Trophoblast cell (in vitro differentiated cells and primary cell): ENCODE results near the gene FBP1.

Source experiments
- DNase-seq, 2 donors: peaks; one replicate each; pipeline ENCODE4 v3.0.0-alpha.2; 2016
- H2AFZ ChIP-seq: 2 replicates; pipeline ENCODE4 v1.6.1; 2013; ENCODE audit warnings: low read length, moderate library complexity, mild to moderate bottlenecking; ENCODE audit not compliant: insufficient read depth, poor library complexity
- H2AK5ac ChIP-seq: 2 replicates; pipeline ENCODE4 v1.6.1; 2013; ENCODE audit warnings: mild to moderate bottlenecking, low read length
- H2BK120ac ChIP-seq: 2 replicates; pipeline ENCODE4 v1.6.1; 2013; ENCODE audit warnings: low read length, mild to moderate bottlenecking, moderate library complexity; ENCODE audit not compliant: insufficient read depth, poor library complexity
- H2BK12ac ChIP-seq: 2 replicates; pipeline ENCODE4 v1.6.1; 2013; ENCODE audit warnings: mild to moderate bottlenecking, low read length, moderate library complexity
- H2BK5ac ChIP-seq: 2 replicates; pipeline ENCODE4 v1.6.1; 2013; ENCODE audit warnings: low read length, low read depth, moderate library complexity, mild to moderate bottlenecking; ENCODE audit not compliant: poor library complexity
- H3K14ac ChIP-seq: 2 replicates; pipeline ENCODE4 v1.6.1; 2013; ENCODE audit warnings: mild to moderate bottlenecking, low read length
- H3K18ac ChIP-seq: 2 replicates; pipeline ENCODE4 v1.6.1; 2013; ENCODE audit warnings: mild to moderate bottlenecking, low read length
- H3K23ac ChIP-seq: 2 replicates; pipeline ENCODE4 v1.6.1; 2013; ENCODE audit warnings: low read length
- H3K27ac ChIP-seq: 2 replicates; pipeline ENCODE4 v1.5.1; 2013; ENCODE audit warnings: low read depth, mild to moderate bottlenecking, inconsistent platforms, low read length, moderate library complexity
- H3K27me3 ChIP-seq: 2 replicates; pipeline ENCODE4 v1.6.1; 2013; ENCODE audit warnings: inconsistent platforms, mild to moderate bottlenecking, low read length, moderate library complexity; ENCODE audit not compliant: insufficient read depth
- H3K36me3 ChIP-seq, 2 experiments: 1 replicate in 1 of 2; 2 replicates in 1 of 2; pipeline ENCODE4 v1.6.1; 2013; ENCODE audit warnings: low read length in 2 of 2, mild to moderate bottlenecking in 2 of 2, moderate library complexity in 1 of 2; ENCODE audit not compliant: insufficient read depth in 2 of 2, control insufficient read depth in 1 of 2
- H3K4ac ChIP-seq: 2 replicates; pipeline ENCODE4 v1.6.1; 2013; ENCODE audit warnings: low read depth, mild to moderate bottlenecking, low read length, moderate library complexity
- H3K4me1 ChIP-seq, 2 experiments: 1 replicate in 1 of 2; 2 replicates in 1 of 2; pipeline ENCODE4 v1.6.1; 2013; ENCODE audit warnings: low read length in 2 of 2, mild to moderate bottlenecking in 2 of 2, moderate library complexity in 1 of 2; ENCODE audit not compliant: insufficient read depth in 2 of 2, control insufficient read depth in 1 of 2
- H3K4me2 ChIP-seq: 2 replicates; pipeline ENCODE4 v1.6.1; 2013; ENCODE audit warnings: inconsistent platforms, mild to moderate bottlenecking, low read length, moderate library complexity
- H3K4me3 ChIP-seq: 2 replicates; pipeline ENCODE4 v1.5.1; 2013; ENCODE audit warnings: mild to moderate bottlenecking, low read depth, low read length, inconsistent platforms
- H3K79me1 ChIP-seq: one replicate; pipeline ENCODE4 v1.6.1; 2013; ENCODE audit warnings: low read length
- H3K79me2 ChIP-seq: 2 replicates; pipeline ENCODE4 v1.6.1; 2013; ENCODE audit warnings: low read length, mild to moderate bottlenecking; ENCODE audit not compliant: control insufficient read depth, insufficient read depth, poor library complexity
- H3K9ac ChIP-seq: 2 replicates; pipeline ENCODE4 v1.6.1; 2013; ENCODE audit warnings: mild to moderate bottlenecking, low read length
- H3K9me3 ChIP-seq: 2 replicates; pipeline ENCODE4 v1.6.1; 2013; ENCODE audit warnings: low read depth, mild to moderate bottlenecking, control low read depth, inconsistent platforms, low read length; ENCODE audit not compliant: insufficient read depth
- H4K12ac ChIP-seq: 2 replicates; pipeline ENCODE4 v1.6.1; 2013; ENCODE audit warnings: low read depth, mild to moderate bottlenecking, low read length, moderate library complexity
- H4K8ac ChIP-seq: 2 replicates; pipeline ENCODE4 v1.6.1; 2013; ENCODE audit warnings: low read depth, mild to moderate bottlenecking, low read length, moderate library complexity
- H4K91ac ChIP-seq: one replicate; pipeline ENCODE4 v1.6.1; 2013; ENCODE audit warnings: low read depth, mild to moderate bottlenecking, low read length, moderate library complexity
- WGBS: extraction: QIAGEN DNeasy Blood & Tissue Kit; methylation state at CpG from one replicate; pipeline ENCODE4 v1.1.7; 2013; ENCODE audit warnings: missing lambda C conversion rate; ENCODE audit not compliant: insufficient read length, insufficient coverage; ENCODE audit errors: extremely low coverage; 5-methylcytosine and 5-hydroxymethylcytosine counted together

FBP1 gene

DNA sequence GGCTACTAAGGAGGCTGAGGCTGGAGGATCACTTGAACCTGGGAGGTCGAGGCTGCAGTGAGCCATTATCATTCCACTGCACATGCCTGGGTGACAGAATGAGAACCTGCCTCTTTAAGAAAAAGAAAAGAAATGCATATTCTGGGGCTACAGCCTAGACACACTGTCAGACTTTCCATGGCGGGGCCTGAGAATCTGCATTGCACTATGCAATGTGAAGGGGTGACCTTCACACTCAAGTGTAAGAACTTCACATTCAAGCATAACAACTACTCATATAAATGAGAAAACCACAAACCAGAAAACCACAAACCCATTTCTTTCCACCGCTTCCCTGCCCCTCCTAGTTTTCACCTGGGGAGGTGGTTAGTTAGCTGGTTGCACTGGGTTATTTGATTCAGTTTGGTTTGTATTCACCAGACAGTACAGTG, 27.7 kb downstream of the FBP1 start:
- no peak overlapping the region for H2BK12ac ChIP-seq
- no peak overlapping the region for H3K27ac ChIP-seq
- H3K9me3 ChIP-seq = peaks cover 2% of the 10 kb centered on the region
- no peak overlapping the region for H3K9ac ChIP-seq
- H3K4me2 ChIP-seq = no peak overlapping the region
- no peak overlapping the region for H3K4ac ChIP-seq
- no peak for DNase-seq
- no peak overlapping the region for H2AK5ac ChIP-seq
- no peaks in the 10 kb centered on the region for H3K79me1 ChIP-seq
- no peaks in the 10 kb centered on the region for H3K79me2 ChIP-seq
- no peak overlapping the region for H3K14ac ChIP-seq
- H3K4me3 ChIP-seq = no peak overlapping the region
- no peak overlapping the region for H3K18ac ChIP-seq
- H2BK5ac ChIP-seq = no peak overlapping the region
- no peaks in the 10 kb centered on the region for H3K4me1 ChIP-seq
- no peak overlapping the region for H4K12ac ChIP-seq
- no peak overlapping the region for H4K91ac ChIP-seq
- H3K23ac ChIP-seq = no peak overlapping the region
- no peak overlapping the region for H2BK120ac ChIP-seq
- no peaks in the 10 kb centered on the region for H3K36me3 ChIP-seq
- H3K27me3 ChIP-seq = no peaks in the 10 kb centered on the region
- H2AFZ ChIP-seq = no peak overlapping the region
- no CpG with 5 or more reads among the region's 3 CpGs for WGBS
- H4K8ac ChIP-seq = no peak overlapping the region

DNA sequence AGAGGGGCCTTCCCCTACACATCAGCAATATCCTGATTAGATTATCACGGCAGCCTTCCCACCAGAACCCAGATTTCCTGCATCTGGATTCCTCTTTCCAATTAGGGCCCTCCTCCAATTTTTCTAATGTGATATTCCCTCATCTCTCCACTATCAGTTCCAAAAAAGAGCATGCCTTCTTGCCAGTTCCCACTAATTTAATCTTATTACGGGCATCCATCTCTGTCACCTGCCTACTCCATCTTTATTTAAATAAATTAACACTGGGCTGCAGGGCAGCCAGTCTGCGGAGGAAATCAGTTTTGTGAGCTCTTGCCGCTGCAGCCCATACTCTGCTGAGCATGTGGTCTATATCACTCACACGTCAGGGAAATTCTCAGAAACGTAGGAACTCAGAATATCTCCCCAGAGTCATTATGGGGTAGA, 29.1 kb downstream of the FBP1 start:
- no peak overlapping the region for H2BK12ac ChIP-seq
- no peak overlapping the region for H2BK5ac ChIP-seq
- no peak overlapping the region for H3K4me2 ChIP-seq
- no peak overlapping the region for H3K18ac ChIP-seq
- no peak overlapping the region for H3K27ac ChIP-seq
- no peak overlapping the region for H4K8ac ChIP-seq
- H4K12ac ChIP-seq = no peak overlapping the region
- H2BK120ac ChIP-seq = no peak overlapping the region
- H3K4me1 ChIP-seq = no peaks in the 10 kb centered on the region
- no peak overlapping the region for H2AFZ ChIP-seq
- no peak overlapping the region for H3K14ac ChIP-seq
- no peak overlapping the region for H3K9ac ChIP-seq
- H3K4ac ChIP-seq = no peak overlapping the region
- no peaks in the 10 kb centered on the region for H3K27me3 ChIP-seq
- no peak overlapping the region for H3K23ac ChIP-seq
- DNase-seq = no peak
- H2AK5ac ChIP-seq = no peak overlapping the region
- H4K91ac ChIP-seq = no peak overlapping the region
- H3K79me1 ChIP-seq = no peaks in the 10 kb centered on the region
- no peaks in the 10 kb centered on the region for H3K36me3 ChIP-seq
- H3K9me3 ChIP-seq = peaks cover 2% of the 10 kb centered on the region
- H3K4me3 ChIP-seq = no peak overlapping the region
- no peaks in the 10 kb centered on the region for H3K79me2 ChIP-seq
- no CpG with 5 or more reads among the region's 6 CpGs for WGBS

DNA sequence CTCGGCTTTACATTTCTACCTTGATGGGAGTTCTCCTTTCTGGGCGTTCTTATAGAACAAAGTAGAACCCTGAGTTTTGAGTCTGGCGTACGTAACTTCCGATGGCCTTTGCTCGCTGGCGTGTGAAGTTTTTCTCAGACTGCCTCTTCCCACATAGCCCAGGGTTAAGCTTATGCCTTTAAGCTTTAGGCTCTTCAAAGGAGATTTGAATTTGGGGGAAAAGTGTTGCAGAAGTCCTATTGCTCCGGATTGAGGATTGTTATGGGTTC, 32.0 kb downstream of the FBP1 start:
- Histone ChIP-seq H2BK120ac (no peak overlapping the region), H4K12ac (no peak overlapping the region), H3K23ac (no peak overlapping the region), H3K27ac (no peak overlapping the region), H3K9me3 (peaks cover 2% of the 10 kb centered on the region), H3K79me2 (no peaks in the 10 kb centered on the region), H2AFZ (no peak overlapping the region), H3K79me1 (no peaks in the 10 kb centered on the region), H3K4me2 (no peak overlapping the region), H2BK12ac (no peak overlapping the region), H4K8ac (no peak overlapping the region), H3K4me1 (no peaks in the 10 kb centered on the region), H3K14ac (no peak overlapping the region), H2AK5ac (no peak overlapping the region), H3K9ac (no peak overlapping the region), H3K27me3 (no peaks in the 10 kb centered on the region), H2BK5ac (no peak overlapping the region), H3K4me3 (no peak overlapping the region), H3K18ac (no peak overlapping the region), H3K36me3 (no peaks in the 10 kb centered on the region), H3K4ac (no peak overlapping the region), H4K91ac (no peak overlapping the region)
- no peak for DNase-seq
- no CpG with 5 or more reads among the region's 8 CpGs for WGBS

DNA sequence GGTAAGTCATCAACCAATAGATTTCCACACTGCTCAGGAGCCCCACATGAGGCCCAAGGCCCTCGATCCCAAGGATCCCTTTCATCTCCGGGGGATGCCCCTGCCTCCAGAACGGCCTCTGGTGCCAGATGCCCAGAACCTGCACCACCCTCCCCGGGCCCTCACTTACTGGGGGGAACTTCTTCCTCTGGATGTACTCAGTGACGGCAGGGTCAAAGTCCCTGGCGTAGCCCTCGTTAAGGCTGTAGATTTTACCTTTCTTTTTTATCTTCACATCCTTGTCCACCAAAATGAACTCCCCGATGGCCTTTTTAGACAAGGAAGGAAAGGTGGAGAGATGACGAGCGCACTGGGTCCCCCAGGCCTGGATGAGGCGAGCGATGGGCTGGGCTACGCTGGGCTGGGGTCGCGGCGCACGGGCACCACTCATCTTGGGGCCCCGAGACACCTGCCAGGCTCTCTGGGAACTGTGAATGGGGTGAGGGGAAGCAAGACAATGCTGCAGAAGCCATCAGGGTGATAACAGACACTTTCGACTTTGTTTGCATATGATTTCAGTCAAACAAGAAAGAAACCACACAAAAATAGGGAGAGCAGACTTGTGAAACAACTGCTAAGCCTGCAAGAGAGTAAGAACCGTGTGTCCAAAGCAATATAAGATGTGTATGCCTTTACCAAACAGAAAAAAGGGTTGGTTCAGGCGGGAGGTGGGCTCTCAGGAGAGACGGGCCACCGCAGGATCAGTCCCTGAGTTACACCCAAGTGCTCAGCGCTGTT, 32.5 kb downstream of the FBP1 start:
- H3K18ac ChIP-seq = no peak overlapping the region
- DNase-seq = no peak
- H3K27me3 ChIP-seq = no peaks in the 10 kb centered on the region
- H3K4me1 ChIP-seq = no peaks in the 10 kb centered on the region
- H3K4ac ChIP-seq = no peak overlapping the region
- H3K79me1 ChIP-seq = no peaks in the 10 kb centered on the region
- no peak overlapping the region for H3K4me3 ChIP-seq
- H2AFZ ChIP-seq = no peak overlapping the region
- no peak overlapping the region for H4K12ac ChIP-seq
- H3K9me3 ChIP-seq = peaks cover 2% of the 10 kb centered on the region
- H4K8ac ChIP-seq = no peak overlapping the region
- H3K27ac ChIP-seq = no peak overlapping the region
- H2AK5ac ChIP-seq = no peak overlapping the region
- H3K4me2 ChIP-seq = no peak overlapping the region
- no CpG with 5 or more reads among the region's 24 CpGs for WGBS
- H3K79me2 ChIP-seq = no peaks in the 10 kb centered on the region
- no peak overlapping the region for H2BK5ac ChIP-seq
- no peak overlapping the region for H3K14ac ChIP-seq
- no peak overlapping the region for H3K9ac ChIP-seq
- no peaks in the 10 kb centered on the region for H3K36me3 ChIP-seq
- no peak overlapping the region for H2BK120ac ChIP-seq
- H4K91ac ChIP-seq = no peak overlapping the region
- no peak overlapping the region for H2BK12ac ChIP-seq
- no peak overlapping the region for H3K23ac ChIP-seq
